Pancreas (tissue), 10 donors: ENCODE data around the gene HCRTR2. TPM values are rescaled to one million over a fixed set of nuclear protein-coding genes. Genes with fewer than 3 reads are reported as not detected.

Experiments used
- ATAC-seq, 4 donors: fragments of 200-7000 bp; cut with Tn5 transposase; one replicate each; pipeline versions ENCODE4 v1.8.0 to v1.9.1; 2020; ENCODE audit warnings: mild to moderate bottlenecking in 4 of 4, moderate library complexity in 4 of 4
- DNase-seq, 6 donors: peaks; one replicate each; pipeline ENCODE4 v3.0.0-alpha.2; 2020
- FAIRE-seq: peaks from 2 replicates; lab custom pipeline; 2012; peaks lifted over from hg19 to GRCh38; lab: Jason Lieb, UNC
- H3K27ac ChIP-seq, 4 donors: fragments of 200-600 bp; sonication (generic); 1 replicate in 3 of 4; 2 replicates in 1 of 4; pipeline versions ENCODE4 v1.5.0 to v1.8.0; 2020
- H3K27me3 ChIP-seq, 4 donors: fragments of 200-600 bp; one replicate each; pipeline ENCODE4 v1.8.0; 2021
- H3K36me3 ChIP-seq, 3 donors: fragments of 200-600 bp; sonication (generic) in 1 of 3; one replicate each; pipeline versions ENCODE4 v1.5.0 to v1.8.0; 2020 to 2021
- H3K4me1 ChIP-seq, 3 donors: fragments of 200-600 bp; one replicate each; pipeline ENCODE4 v1.8.0; 2021
- H3K4me3 ChIP-seq, 4 donors: fragments of 200-600 bp; sonication (generic) in 2 of 4; one replicate each; pipeline versions ENCODE4 v1.5.0 to v1.8.0; 2020 to 2021
- H3K9me3 ChIP-seq, 4 donors: fragments of 200-600 bp; one replicate each; pipeline ENCODE4 v1.8.0; 2021
- WGBS, 2 donors: extraction: QIAGEN DNeasy Blood & Tissue Kit; methylation state at CpG; one replicate each; pipeline ENCODE4 v1.1.7; 2013; 5-methylcytosine and 5-hydroxymethylcytosine counted together
- intact Hi-C, 3 donors: fragments of 100-400 bp; cut with DNase I; formaldehyde crosslinking; loops; one replicate each; pipeline versions ENCODE4 v1.11.1 to v1.14.2; 2022
- polyA plus RNA-seq, 2 donors: library from polyadenylated mRNA; stranded (reverse); fragments of 200-250 nt; gene quantifications; one replicate each; pipeline ENCODE4 v1.2.3, GENCODE V29; 2013
- total RNA-seq, 6 donors: library from RNA; stranded (reverse); fragmentation: NEBNext Ultra II Directional in 4 of 6; extraction: Animal tissue kit (Norgen Biotek cat#: 25700) in 4 of 6; gene quantifications; one replicate each; pipeline versions ENCODE4 v1.2.1 to v1.2.4, GENCODE V29; 2021 to 2023
- TF ChIP-seq, protein P1 (sequence below), 4 donors: fragments of 200-600 bp; sonication (generic) in 3 of 4; IDR thresholded peaks; one replicate each; pipeline versions ENCODE4 v1.5.0 to v1.8.0; 2021; ENCODE audit warnings: antibody characterized with exemption in 4 of 4
- donor health status: healthy with polysubstance abuse.
- donor health status: DM: no; HTN: no; CAD: no; lungs with moderate emphysema.
- donor health status: DM: no; HTN: no; CAD: no.
- donor health status: control.
- donor health status: control.
- donor health status: Bipolar disorder and iron deficiency.
- donor health status: DM: yes; HTN: yes; CAD: no.
- donor health status: DM: no; HTN: no; CAD: no.
- donor health status: DM: no; HTN: no; CAD: no.
- donor health status: DM: yes; HTN: yes; CAD: no.

Gene HCRTR2
- total and polyA plus RNA-seq, 8 donors, result not detected

DNA sequence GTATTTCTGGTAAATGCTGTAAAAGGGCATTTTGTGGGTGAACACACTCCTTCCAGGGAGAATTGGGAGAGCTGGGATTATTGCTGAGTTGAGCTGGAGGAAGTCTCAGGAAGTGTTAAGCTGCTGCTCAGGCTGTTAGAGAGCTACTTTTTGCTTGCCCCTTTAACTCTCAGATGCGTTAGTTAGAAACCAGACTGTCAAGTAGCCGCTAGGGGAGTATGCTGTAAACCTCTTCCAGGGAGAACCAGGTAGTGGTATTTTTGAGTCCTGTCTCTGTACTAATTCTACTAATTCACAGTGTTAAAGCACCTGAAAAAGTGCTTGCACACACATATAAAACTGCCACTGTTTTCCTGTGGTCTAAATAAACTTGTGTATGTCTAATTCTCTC is 146.4 kb downstream of the HCRTR2 start:
- FAIRE-seq (no peak), DNase-seq (no peak), ATAC-seq (no peak)
- no peaks in the 10 kb centered on the region for H3K27me3 ChIP-seq
- no peaks in the 10 kb centered on the region for H3K9me3 ChIP-seq
- H3K36me3 ChIP-seq, result no peaks in the 10 kb centered on the region
- H3K4me3 ChIP-seq, result no peak overlapping the region
- intact Hi-C loops, result no loop called here
- TF ChIP-seq, protein P1, sequence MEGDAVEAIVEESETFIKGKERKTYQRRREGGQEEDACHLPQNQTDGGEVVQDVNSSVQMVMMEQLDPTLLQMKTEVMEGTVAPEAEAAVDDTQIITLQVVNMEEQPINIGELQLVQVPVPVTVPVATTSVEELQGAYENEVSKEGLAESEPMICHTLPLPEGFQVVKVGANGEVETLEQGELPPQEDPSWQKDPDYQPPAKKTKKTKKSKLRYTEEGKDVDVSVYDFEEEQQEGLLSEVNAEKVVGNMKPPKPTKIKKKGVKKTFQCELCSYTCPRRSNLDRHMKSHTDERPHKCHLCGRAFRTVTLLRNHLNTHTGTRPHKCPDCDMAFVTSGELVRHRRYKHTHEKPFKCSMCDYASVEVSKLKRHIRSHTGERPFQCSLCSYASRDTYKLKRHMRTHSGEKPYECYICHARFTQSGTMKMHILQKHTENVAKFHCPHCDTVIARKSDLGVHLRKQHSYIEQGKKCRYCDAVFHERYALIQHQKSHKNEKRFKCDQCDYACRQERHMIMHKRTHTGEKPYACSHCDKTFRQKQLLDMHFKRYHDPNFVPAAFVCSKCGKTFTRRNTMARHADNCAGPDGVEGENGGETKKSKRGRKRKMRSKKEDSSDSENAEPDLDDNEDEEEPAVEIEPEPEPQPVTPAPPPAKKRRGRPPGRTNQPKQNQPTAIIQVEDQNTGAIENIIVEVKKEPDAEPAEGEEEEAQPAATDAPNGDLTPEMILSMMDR (IDR thresholded peaks at IDR 0.05), result no peak
- 46 to 53% methylated on average over 2 of the region's 2 CpGs for WGBS, 2 donors
- no peak overlapping the region for H3K27ac ChIP-seq
- H3K4me1 ChIP-seq, result no peaks in the 10 kb centered on the region

DNA sequence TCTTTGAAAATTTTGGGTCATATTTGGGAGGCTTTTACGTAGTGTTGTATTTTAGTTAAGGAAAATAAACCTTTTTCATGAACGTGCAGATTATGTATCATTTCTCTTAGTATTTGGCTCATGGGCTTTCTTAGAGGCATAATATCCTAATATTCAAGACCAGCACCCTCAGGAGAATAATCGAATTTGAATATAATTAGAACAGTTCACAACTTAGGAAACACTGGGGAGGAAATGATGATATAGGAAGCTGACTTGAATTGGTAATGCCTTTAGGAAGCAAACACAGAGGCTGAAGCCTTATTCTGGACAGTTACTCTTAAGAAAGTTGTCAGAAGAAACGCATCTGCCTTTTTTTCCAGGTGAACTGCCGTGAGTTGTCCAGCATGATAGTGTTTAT is 152.9 kb downstream of the HCRTR2 start, which contains the start of gene GFRAL:
TSS of gene GFRAL (plus strand) at position 301 of the 400 bp plus-strand sequence. CDS start at position 387, 86 bp downstream.
- no peak for ATAC-seq
- no peak within 1 kb of the TSS for H3K27ac ChIP-seq
- H3K4me3 ChIP-seq, result no peak within 1 kb of the TSS
- TF ChIP-seq, protein P1 (IDR thresholded peaks at IDR 0.05), result no peak
- FAIRE-seq, result no peak
- no peaks in the 10 kb centered on the region for H3K4me1 ChIP-seq
- no peak for DNase-seq
- no peaks in the 10 kb centered on the region for H3K27me3 ChIP-seq
- intact Hi-C loops, result no loop called here
- 57 to 62% methylated on average over 5 of the region's 5 CpGs for WGBS, 2 donors
- no peaks in the 10 kb centered on the region for H3K36me3 ChIP-seq
- no peaks in the 10 kb centered on the region for H3K9me3 ChIP-seq

Other genes starting within 250 kb of the HCRTR2 start
- gene GFRAL, start 153.0 kb downstream of the HCRTR2 start, total RNA-seq, result not detected
- not detected for gene GFRAL, start 153.0 kb downstream of the HCRTR2 start, polyA plus RNA-seq